Amniotic epithelial cell (primary cell): ENCODE data around the gene PCDHGC5.

Source experiments
- DNase-seq: peaks from one replicate; pipeline ENCODE4 v3.0.0-alpha.2; 2010; ENCODE audit warnings: low read depth

Gene PCDHGC5

DNA sequence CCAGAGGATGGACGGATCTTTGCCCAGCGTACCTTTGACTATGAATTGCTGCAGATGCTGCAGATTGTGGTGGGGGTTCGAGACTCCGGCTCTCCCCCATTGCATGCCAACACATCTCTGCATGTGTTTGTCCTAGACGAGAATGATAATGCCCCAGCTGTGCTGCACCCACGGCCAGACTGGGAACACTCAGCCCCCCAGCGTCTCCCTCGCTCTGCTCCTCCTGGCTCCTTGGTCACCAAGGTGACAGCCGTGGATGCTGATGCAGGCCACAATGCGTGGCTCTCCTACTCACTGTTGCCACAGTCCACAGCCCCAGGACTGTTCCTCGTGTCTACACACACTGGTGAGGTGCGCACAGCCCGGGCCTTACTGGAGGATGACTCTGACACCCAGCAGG, 1.9 kb downstream of the PCDHGC5 start:
- no peak for DNase-seq

DNA sequence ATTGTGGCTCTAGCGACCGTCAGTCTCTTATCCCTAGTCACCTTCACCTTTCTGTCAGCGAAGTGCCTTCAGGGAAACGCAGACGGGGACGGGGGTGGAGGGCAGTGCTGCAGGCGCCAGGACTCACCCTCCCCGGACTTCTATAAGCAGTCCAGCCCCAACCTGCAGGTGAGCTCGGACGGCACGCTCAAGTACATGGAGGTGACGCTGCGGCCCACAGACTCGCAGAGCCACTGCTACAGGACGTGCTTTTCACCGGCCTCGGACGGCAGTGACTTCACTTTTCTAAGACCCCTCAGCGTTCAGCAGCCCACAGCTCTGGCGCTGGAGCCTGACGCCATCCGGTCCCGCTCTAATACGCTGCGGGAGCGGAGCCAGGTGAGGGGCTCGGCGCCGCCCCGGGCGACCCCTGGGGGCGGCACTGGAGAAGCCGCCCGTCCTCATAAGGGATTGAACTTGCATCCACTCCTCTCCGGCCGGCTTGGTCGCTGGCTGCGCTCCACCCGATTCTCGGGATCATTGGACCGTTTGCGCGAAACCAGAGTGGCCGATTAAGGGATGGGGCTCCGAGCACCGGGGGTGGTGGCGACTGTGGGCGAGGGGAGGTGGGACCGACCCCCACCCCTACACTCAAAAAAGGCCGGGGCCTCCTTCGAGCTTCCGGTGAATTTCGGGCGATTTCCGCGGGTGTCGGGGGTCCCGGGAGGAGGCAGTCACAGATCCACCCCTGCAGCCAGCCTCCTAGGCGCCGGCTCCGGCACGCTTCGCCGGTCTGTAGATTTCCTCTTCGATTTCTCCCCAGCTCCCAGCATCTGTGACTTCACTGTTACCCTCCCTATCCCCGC, 2.7 kb downstream of the PCDHGC5 start:
- no peak for DNase-seq

DNA sequence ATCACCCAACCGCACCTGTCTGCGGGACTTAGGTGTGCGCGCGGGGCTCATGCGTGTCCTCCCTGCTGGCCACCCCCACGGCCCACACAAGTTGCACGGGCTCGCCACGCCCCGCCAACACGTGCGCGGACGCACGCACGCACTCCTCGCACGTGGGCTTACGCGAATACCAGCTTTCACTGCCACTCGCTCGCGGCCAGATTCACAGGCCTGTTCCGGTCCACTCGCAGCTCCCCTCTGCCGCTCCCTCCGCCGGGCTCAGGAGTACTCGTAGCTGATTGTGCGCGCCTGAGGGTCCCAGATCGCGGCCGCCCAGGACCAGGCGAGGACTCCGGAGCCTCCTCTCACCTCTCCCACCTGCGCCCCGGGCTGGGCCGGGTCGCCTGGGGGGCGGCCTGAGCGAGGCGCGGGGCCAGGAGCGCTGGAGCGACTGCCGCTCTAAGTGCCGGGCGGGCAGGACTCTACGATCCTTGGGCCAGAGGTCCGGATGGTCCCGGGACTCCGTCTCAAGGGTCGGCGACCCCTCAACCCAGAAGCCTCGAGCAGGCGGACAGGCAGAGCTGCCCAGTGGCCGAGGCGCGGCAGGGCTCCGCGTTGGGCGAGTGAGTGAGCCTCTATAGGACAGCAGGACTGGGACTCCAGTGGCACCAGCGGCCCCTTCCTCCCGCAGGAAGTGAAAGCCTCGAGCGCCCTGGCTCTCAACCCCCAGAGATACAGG, 3.4 kb downstream of the PCDHGC5 start:
- DNase-seq = no peak

DNA sequence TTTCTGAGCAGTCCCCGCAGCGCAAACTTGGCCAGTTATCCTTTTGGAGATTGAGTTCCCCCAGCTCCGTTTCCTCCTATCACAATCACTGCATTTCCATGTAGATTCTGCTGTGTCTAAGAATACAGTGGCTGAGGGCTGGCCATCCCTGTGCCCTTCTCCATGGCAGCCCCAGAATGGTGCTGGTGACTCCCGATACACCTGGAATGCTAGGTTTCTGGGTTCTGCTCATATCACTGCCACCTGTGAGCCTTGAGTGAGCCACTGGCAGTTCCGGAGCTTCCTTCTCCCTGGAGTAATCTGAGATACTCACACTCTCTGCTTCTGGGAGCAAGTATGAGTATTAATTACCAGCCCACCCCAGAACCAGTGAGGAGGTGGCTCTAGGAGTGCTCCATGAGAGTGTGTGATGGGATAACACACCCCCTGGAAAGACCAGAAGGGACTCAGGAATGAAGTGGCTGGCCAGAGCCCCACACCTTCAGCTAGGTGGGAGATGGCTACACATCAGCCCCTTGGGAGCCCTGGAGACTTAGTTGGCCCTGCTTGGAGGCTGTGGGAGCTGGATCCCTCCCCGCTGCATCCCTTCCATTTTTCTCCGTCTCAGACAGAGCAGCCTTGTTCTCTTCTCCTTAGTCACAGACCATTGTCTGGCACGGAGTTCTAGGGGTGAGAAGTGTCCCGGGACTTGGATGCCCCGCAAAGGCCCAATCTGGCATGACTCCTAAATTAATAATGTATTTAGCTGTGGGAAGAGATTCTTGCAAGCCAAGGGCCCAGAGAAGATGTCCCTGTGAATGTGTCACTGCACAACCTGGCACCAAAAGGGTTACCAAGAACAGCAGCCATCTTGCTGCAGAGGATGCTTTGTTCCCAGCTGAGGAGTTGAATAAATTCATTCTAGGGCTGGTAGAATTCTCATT, 4.9 kb downstream of the PCDHGC5 start:
- DNase-seq = no peak

DNA sequence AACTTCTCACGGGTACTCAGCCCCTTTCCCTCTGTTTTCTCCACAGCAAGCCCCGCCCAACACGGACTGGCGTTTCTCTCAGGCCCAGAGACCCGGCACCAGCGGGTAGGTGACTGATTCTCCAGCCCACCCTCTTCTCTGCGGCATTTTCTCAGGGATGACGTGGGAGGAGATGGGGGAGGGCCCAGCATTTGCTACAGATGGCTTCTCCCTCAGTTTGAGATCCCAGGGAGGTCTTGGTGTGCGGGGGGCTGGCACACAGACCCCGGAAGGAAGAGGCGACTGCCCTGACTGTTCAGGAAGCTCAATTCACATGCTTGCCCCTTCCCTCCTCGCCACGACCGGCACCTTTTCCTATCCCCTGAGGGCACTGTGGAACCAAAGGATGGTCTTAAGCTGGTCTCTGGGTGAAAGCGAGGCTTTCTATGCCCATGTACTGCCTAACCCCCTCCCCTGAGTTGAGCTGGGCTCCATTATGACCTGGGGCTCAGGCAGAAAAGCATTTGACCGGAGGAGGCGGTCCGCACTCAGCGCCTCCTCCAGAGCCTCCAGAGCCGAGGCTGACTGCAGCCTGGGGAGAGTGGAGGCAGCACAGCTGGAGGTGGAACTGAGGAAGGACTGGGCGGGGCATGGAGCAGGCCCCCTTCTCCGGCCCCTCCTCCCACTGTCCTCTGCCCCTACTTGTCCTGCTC, 6.0 kb downstream of the PCDHGC5 start:
- DNase-seq = no peak

DNA sequence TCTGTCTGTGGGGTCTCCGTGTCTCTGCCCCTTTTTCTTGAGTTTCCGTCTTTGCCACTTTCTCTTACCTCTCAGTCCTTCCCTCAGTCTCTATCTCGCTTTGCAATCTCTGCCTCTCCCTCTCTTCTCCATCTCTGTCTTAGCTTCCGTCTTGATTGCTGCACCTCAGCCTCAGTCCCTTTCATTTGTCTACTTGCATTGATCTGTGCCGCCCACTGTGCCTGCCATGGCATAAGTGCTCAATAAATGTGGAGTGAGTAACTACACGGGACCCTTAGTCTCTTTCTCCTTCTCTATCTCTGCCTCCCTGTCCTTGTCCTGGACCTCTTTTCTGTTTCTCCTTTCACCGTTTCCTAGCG, 6.6 kb downstream of the PCDHGC5 start:
- no peak for DNase-seq

DNA sequence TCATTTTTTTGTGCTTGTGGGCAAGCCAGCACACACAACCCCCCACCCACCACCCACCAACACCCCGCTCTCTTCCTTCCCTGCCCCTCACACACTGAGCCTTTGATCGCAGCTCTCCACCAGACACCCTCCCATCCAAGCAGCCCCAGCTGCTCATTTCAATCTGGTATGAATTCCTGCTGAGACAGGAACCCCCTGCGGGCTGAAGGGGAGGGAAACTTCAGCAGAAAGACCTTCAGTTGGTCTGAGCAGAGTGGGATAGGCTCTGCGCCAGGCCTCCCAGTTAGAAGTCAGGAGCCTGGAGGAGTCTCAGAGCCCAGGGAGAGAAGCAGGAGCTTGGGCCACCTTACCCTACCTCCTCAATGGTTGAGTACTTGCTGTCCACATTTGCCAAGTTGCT, 7.2 kb downstream of the PCDHGC5 start:
- no peak for DNase-seq

DNA sequence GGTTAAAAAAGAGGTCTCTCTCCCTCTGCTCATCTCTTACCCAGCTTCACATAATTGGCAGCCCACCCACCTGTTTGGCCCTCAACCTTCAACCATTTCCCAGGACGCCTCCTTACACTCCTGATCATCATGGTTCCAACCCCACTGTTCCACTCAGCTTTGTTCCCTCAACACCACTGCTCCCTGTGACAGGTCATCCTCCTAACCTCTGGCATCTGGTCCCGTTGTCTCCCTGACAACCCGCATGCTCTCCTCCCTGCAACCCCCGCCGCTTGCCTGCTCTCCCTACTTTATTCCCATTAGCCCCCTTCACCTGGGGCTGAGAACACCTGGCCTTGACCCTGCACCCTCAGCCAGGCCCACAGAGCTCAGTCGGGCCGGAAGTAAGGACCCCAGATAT, 12.9 kb downstream of the PCDHGC5 start:
- no peak for DNase-seq

DNA sequence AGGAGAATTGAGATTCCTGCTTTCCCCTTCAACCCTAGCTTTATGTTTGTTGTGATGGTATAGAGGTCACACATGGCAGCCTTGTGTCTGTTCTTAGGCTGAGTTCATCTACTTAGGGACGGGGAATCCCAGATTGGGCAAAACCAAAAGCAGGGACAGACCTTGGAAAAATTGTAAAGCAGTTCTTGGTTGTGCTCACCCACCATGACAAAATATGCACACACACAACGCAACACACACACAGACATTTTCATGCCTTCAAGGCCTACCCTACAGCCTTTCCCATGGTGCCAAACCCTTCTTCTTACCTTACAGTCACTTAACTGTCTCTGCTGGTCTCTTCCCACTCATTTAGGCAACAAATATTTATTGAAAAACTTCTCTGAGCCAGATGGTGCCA, 14.8 kb downstream of the PCDHGC5 start:
- DNase-seq = no peak

DNA sequence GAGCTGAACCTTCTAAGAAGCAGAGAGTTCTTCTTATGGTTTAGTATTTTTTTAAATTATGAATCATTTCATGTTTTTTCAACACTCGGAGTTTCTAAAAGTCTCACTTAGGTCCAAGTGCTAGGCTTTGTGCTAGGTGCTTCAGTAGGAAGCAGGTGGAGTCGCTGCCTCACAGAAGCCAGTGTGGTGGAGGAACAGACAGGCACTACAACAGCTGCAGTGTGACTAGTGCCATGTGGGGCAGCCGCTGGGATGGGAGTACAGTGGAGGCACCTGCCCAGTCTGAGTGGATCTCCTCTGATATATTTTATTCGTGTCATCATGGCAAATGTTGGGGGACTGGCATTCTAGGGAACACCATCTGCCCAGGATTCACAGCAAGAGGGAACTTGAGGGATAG, 15.3 kb downstream of the PCDHGC5 start:
- no peak for DNase-seq

DNA sequence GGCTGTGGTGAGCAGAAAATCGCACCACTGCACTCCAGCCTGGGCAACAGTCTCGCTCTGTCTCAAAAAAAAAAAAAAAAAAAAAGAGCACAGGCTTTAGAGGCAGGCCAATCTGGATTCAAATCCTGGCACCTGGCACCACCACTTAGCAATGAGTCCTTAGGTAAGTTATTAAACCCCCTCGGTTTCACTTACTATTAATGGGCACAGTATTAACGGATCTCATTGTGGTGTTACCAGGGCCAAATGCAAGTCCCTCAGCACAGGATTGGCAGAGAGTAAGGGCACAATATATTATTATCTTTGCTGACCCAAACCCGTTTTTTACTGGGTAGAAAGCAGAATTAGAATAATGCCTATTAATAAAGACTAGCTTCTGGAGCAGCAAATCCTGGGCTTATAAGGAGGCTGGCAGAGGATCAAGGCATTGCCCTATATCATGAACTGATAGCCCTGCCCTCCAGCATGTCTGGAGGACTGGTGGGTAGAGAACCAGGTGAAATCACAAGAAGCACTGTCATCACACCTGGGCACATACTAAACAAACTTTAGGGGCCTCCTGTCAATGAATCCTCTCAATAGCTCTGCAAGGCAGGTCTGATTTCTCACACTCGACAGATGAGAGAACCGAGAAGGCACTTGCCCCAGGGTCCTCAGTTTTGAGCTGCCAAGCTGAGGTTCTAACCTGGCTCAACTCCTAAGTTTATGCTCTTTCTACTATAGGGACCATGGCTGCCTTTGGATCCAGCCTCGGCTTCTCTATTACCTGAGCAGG, 17.7 kb downstream of the PCDHGC5 start:
- DNase-seq = no peak

DNA sequence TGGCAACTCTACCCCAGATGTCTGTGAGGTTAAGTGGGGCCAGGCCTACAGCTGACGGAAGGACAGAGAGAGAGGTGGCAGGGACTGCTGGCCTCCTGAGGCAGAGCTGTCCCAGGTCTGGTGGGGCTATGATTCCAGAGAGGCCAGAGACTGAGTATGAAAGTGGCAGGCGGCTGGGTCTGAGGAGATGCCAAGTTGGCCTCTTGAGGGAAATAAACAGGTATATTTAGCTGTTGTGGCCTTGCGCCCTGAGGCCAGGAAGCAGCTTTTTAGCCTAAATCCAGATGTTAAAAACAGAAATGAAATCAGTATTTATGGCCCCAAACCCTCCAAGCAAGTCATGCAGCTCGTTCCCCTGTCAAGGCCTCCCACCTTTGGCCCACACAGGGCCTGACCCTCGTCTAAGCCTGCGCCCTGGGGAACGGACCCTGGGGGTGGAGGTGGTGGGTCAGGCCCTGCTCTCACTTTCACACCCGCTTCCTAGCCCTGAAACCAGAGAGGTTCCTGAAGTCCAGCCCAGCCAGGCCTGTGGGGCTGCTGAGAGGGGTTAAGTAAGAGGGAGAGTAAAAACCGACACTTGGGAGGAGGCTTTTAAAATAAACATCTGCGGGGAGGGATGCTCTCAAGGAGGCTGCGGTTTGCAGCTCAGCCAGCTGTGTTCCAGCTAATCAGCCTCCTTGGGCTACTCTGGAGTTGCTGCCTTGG, 18.7 kb downstream of the PCDHGC5 start:
- DNase-seq = peak; percentile 89

DNA sequence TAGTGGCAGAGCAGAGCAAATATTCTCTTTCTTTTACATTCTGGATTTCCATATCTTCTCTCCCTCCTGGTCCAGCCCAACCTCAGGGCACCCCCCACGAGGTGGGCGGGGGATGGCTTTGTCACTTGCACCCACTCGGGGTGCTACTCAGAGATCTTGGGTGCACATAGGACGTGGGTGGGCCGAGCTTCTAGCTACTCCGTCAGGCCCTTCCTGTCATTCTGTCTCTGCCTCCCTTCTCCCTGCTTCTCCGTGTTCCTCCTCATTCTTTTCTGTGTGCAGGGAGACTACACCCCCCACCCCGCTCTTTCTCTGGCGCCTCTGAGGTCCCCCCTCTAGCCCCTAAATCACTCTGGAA, 19.5 kb downstream of the PCDHGC5 start:
- DNase-seq = peak; percentile 28

DNA sequence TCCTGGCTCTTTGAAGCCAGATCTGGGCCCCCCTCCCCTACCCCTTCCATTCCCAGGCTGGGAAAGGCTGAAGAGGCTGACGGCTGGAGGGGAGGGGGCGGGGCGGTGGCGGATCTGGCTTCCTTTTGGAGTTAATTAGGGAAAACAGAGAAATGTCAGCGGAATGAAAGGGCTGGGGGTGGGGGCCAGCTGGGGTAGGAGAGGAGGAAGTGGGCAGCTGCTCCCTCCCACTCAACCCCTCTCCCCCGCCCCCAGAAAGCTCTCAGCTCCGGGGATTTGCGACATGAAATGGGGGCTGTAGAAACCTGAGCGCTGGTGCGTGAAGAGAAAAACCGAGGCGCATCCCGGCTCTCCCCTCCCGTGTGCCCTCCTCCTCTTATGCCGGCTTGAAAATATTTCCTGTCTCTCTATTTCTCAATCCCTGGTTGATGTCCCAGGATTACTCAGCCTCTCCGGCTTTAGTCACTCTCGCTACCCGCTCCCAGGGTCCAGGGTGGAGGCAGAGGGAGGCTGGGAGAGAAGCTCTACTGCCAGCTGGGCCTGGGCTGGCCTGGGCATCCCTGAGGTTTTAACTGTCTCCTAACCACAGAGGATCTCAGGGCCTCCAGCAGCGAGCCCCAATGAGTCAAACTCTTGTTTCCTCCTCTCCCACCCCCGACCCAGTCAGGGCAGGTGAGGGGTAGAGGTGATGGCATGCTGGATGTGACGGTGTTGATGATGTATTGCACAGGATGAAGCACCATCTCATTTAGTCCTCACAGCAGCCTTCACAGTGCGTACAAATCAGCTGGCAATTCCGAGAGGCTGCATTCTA, 20.1 kb downstream of the PCDHGC5 start:
- DNase-seq = peak; percentile 96

DNA sequence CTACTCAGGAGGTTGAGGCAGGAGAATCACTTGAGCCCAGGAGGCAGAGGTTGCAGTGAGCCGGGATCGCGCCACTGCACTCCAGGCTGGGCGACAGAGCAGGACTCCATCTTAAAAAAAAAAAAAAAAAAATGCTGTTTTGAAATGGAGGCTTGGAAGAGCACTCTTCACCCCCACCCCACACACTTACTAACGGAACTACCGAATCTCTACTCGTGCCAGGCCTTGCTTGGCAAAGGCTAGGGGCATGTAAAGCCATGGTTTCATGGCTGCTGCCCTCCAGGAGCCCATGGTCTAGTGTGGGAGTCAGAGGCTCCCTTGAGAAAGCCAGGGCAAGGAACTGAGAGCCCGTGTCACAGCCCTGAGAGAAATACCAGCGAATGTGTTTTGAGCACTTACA, 21.3 kb downstream of the PCDHGC5 start:
- DNase-seq = no peak

DNA sequence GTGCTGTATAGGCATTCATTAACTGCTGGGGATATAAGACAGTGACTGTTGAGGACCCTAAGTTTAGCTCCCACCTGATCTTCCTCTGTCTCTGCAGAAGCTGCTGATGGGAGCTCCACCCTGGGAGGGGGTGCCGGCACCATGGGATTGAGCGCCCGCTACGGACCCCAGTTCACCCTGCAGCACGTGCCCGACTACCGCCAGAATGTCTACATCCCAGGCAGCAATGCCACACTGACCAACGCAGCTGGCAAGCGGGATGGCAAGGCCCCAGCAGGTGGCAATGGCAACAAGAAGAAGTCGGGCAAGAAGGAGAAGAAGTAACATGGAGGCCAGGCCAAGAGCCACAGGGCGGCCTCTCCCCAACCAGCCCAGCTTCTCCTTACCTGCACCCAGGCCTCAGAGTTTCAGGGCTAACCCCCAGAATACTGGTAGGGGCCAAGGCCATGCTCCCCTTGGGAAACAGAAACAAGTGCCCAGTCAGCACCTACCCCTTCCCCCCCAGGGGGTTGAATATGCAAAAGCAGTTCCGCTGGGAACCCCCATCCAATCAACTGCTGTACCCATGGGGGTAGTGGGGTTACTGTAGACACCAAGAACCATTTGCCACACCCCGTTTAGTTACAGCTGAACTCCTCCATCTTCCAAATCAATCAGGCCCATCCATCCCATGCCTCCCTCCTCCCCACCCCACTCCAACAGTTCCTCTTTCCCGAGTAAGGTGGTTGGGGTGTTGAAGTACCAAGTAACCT, 22.1 kb downstream of the PCDHGC5 start:
- DNase-seq = no peak

DNA sequence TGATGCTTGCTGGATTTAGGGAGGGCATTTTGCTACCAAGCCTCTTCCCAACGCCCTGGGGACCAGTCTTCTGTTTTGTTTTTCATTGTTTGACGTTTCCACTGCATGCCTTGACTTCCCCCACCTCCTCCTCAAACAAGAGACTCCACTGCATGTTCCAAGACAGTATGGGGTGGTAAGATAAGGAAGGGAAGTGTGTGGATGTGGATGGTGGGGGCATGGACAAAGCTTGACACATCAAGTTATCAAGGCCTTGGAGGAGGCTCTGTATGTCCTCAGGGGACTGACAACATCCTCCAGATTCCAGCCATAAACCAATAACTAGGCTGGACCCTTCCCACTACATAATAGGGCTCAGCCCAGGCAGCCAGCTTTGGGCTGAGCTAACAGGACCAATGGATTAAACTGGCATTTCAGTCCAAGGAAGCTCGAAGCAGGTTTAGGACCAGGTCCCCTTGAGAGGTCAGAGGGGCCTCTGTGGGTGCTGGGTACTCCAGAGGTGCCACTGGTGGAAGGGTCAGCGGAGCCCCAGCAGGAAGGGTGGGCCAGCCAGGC, 23.0 kb downstream of the PCDHGC5 start:
- DNase-seq = no peak

DNA sequence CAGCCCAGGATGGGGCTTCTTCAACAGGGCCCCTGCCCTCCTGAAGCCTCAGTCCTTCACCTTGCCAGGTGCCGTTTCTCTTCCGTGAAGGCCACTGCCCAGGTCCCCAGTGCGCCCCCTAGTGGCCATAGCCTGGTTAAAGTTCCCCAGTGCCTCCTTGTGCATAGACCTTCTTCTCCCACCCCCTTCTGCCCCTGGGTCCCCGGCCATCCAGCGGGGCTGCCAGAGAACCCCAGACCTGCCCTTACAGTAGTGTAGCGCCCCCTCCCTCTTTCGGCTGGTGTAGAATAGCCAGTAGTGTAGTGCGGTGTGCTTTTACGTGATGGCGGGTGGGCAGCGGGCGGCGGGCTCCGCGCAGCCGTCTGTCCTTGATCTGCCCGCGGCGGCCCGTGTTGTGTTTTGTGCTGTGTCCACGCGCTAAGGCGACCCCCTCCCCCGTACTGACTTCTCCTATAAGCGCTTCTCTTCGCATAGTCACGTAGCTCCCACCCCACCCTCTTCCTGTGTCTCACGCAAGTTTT, 23.6 kb downstream of the PCDHGC5 start:
- DNase-seq = peak; percentile 65
